Hepatocyte (in vitro differentiated cells): ENCODE measurements around the gene ABHD17B. TPM values are rescaled to one million over a fixed set of nuclear protein-coding genes. Genes with fewer than 3 reads are reported as not detected.

Experiments used
- DNase-seq: peaks from one replicate; pipeline ENCODE4 v3.0.0-alpha.2; 2016; ENCODE audit warnings: low spot score
- H2AFZ ChIP-seq: fragments of 200-600 bp; sonication (generic); 2 replicates; pipeline ENCODE4 v1.6.0; 2016; ENCODE audit warnings: antibody characterized with exemption, mild to moderate bottlenecking
- H3K27ac ChIP-seq: fragments of 200-600 bp; sonication (generic); 2 replicates; pipeline ENCODE4 v1.5.1; 2016; ENCODE audit warnings: mild to moderate bottlenecking
- H3K27me3 ChIP-seq: fragments of 200-600 bp; sonication (generic); 2 replicates; pipeline ENCODE4 v1.6.1; 2016
- H3K36me3 ChIP-seq: fragments of 200-600 bp; sonication (generic); replicated peaks from 2 replicates; pipeline ENCODE4 v1.5.1; 2016; ENCODE audit warnings: low read depth; ENCODE audit not compliant: insufficient read depth
- H3K4me1 ChIP-seq: fragments of 200-600 bp; sonication (generic); 2 replicates; pipeline ENCODE4 v1.5.1; 2016; ENCODE audit warnings: mild to moderate bottlenecking, moderate library complexity; ENCODE audit not compliant: insufficient read depth
- H3K4me2 ChIP-seq: fragments of 200-600 bp; sonication (generic); 2 replicates; pipeline ENCODE4 v1.6.0; 2016
- H3K4me3 ChIP-seq: fragments of 200-600 bp; sonication (generic); 2 replicates; pipeline ENCODE4 v1.5.1; 2016; ENCODE audit warnings: mild to moderate bottlenecking
- H3K79me2 ChIP-seq: fragments of 200-600 bp; sonication (generic); 2 replicates; pipeline ENCODE4 v1.6.0; 2017; ENCODE audit warnings: mild to moderate bottlenecking
- H3K9me2 ChIP-seq: fragments of 200-600 bp; sonication (generic); replicated peaks from 2 replicates; pipeline ENCODE4 v1.6.0; 2017; ENCODE audit warnings: mild to moderate bottlenecking; ENCODE audit not compliant: insufficient read depth
- H3K9me3 ChIP-seq: fragments of 200-600 bp; sonication (generic); 2 replicates; pipeline ENCODE4 v1.5.1; 2016; ENCODE audit warnings: low read depth, mild to moderate bottlenecking
- H4K20me1 ChIP-seq: fragments of 200-600 bp; sonication (generic); 2 replicates; pipeline ENCODE4 v1.6.0; 2016; ENCODE audit warnings: mild to moderate bottlenecking; ENCODE audit not compliant: insufficient read depth, poor library complexity, severe bottlenecking
- EZH2 ChIP-seq: fragments of 200-600 bp; sonication (generic); IDR thresholded peaks from 2 replicates; pipeline ENCODE4 v1.6.1; 2016; ENCODE audit warnings: antibody characterized with exemption, mild to moderate bottlenecking, borderline replicate concordance
- EZH2phosphoT487 ChIP-seq: fragments of 200-600 bp; sonication (generic); IDR thresholded peaks from one replicate; pipeline ENCODE4 v1.6.1; 2018; ENCODE audit warnings: antibody characterized with exemption, mild to moderate bottlenecking, low read depth, moderate library complexity; ENCODE audit not compliant: unreplicated experiment, severe bottlenecking
- WGBS: methylation state at CpG from one replicate; pipeline ENCODE4 v1.1.6; 2016; ENCODE audit warnings: low lambda C conversion rate; ENCODE audit errors: missing lambda C conversion rate; 5-methylcytosine and 5-hydroxymethylcytosine counted together
- polyA plus RNA-seq: library from polyadenylated mRNA; unstranded; fragments of >200 nt; fragmentation: Nextera tagmentation; extraction: Ambion mirVana; gene quantifications from 2 replicates; pipeline ENCODE4 v1.2.1, GENCODE V29; 2016
- total RNA-seq: library from RNA; depleted of rRNA; stranded (reverse); fragments of >200 nt; gene quantifications from 2 replicates; pipeline ENCODE4 v1.2.3, GENCODE V29; 2014
- TF ChIP-seq, protein P1 (sequence below): fragments of 200-600 bp; sonication (generic); IDR thresholded peaks from 2 replicates; pipeline ENCODE4 v1.5.1; 2016; ENCODE audit warnings: antibody characterized with exemption, mild to moderate bottlenecking; ENCODE audit not compliant: poor library complexity

ABHD17B gene
- total and polyA plus RNA-seq, 2 experiments from 2014 or later, result 26.9 to 40.0 TPM

DNA sequence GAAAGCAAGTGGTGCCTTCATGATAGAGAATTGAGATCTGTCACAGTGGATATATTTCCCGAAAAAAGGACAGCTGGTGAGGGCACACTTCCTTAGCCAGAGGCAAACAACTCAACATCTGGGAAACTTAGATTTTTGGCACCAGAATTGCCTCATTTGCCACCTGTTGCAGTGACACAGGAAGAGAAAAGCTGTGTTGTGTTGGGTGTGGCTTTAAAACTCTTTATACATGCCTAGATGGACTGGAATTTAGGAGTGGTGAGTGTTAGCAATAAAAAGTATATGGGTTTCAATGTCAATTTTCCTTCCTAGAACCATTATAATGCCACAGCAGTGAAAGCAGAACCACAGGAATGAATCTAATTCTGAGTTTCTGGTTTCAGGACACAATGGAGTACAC, 80.1 kb downstream of the ABHD17B start:
- Histone ChIP-seq H3K79me2 (no peaks in the 10 kb centered on the region), H3K4me3 (no peak overlapping the region), H3K9me2 (no peaks in the 10 kb centered on the region), H3K4me1 (no peaks in the 10 kb centered on the region), H4K20me1 (no peaks in the 10 kb centered on the region), H3K4me2 (no peak overlapping the region), H3K27ac (no peak overlapping the region), H3K27me3 (no peaks in the 10 kb centered on the region), H3K9me3 (peaks cover 5% of the 10 kb centered on the region), H3K36me3 (no peaks in the 10 kb centered on the region), H2AFZ (no peak overlapping the region)
- DNase-seq, result no peak
- TF ChIP-seq EZH2 (no peak), EZH2phosphoT487 (no peak)
- TF ChIP-seq, protein P1, sequence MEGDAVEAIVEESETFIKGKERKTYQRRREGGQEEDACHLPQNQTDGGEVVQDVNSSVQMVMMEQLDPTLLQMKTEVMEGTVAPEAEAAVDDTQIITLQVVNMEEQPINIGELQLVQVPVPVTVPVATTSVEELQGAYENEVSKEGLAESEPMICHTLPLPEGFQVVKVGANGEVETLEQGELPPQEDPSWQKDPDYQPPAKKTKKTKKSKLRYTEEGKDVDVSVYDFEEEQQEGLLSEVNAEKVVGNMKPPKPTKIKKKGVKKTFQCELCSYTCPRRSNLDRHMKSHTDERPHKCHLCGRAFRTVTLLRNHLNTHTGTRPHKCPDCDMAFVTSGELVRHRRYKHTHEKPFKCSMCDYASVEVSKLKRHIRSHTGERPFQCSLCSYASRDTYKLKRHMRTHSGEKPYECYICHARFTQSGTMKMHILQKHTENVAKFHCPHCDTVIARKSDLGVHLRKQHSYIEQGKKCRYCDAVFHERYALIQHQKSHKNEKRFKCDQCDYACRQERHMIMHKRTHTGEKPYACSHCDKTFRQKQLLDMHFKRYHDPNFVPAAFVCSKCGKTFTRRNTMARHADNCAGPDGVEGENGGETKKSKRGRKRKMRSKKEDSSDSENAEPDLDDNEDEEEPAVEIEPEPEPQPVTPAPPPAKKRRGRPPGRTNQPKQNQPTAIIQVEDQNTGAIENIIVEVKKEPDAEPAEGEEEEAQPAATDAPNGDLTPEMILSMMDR, result no peak
- 78% methylated on average over 1 of the region's 1 CpG for WGBS

DNA sequence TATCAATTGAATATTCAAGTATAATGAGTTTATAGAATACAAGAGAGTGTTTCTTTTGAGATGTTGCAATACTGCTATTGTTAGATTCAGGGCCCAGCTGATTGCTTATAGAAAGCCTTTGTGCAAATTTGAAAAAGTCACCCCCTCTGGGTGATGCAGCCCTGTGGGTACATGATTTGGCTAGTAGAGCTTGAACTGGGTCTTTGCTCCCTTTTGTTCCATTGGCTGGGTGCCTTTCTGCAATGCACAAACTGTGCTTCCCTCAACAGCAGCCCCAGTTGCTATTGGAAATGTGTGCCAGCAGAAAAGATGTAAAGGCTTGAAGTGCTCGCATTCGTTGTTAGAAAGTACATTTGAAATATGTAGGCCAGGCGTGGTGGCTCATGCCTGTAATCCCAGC, 80.8 kb downstream of the ABHD17B start:
- no peak for DNase-seq
- Histone ChIP-seq H4K20me1 (no peaks in the 10 kb centered on the region), H3K4me3 (no peak overlapping the region), H3K79me2 (no peaks in the 10 kb centered on the region), H3K36me3 (no peaks in the 10 kb centered on the region), H3K4me1 (no peaks in the 10 kb centered on the region), H3K9me2 (no peaks in the 10 kb centered on the region), H3K4me2 (no peak overlapping the region), H3K27ac (no peak overlapping the region), H2AFZ (no peak overlapping the region), H3K9me3 (peaks cover 5% of the 10 kb centered on the region), H3K27me3 (no peaks in the 10 kb centered on the region)
- WGBS, result 59% methylated on average over 3 of the region's 3 CpGs
- TF ChIP-seq EZH2, result no peak
- TF ChIP-seq, protein P1, result no peak
- TF ChIP-seq EZH2phosphoT487, result no peak

- no peak for DNase-seq
- WGBS, result 42% methylated on average over 2 of the region's 2 CpGs
- H3K9me2 ChIP-seq, result no peaks in the 10 kb centered on the region
These were observed 84.7 kb downstream of the ABHD17B start for GRCh38 chr9:71826279-71826678.

More at GRCh38 chr9:71826279-71826678, 84.7 kb downstream of the ABHD17B start:
- Histone ChIP-seq H3K4me3 (no peak overlapping the region), H3K27ac (no peak overlapping the region), H3K9me3 (no peaks in the 10 kb centered on the region), H4K20me1 (no peaks in the 10 kb centered on the region), H3K4me1 (peaks cover 8% of the 10 kb centered on the region), H3K79me2 (no peaks in the 10 kb centered on the region), H3K4me2 (no peak overlapping the region), H3K27me3 (no peaks in the 10 kb centered on the region), H2AFZ (no peak overlapping the region), H3K36me3 (no peaks in the 10 kb centered on the region)
- TF ChIP-seq, protein P1, result no peak
- TF ChIP-seq EZH2phosphoT487 (no peak), EZH2 (no peak)
